Gastrocnemius medialis (tissue), 4 donors: ENCODE results near the gene CYTL1.

Experiments
- CTCF ChIP-seq, 5 experiments: fragments of 450-650 bp in 3 of 5; fragments of 200-600 bp in 2 of 5; sonication (generic) in 2 of 5; IDR thresholded peaks in 4 of 5; conservative IDR thresholded peaks in 1 of 5; 1 replicate in 4 of 5; 2 replicates in 1 of 5; pipeline ENCODE4 v1.5.1; 2016 to 2019; ENCODE audit warnings: antibody characterized with exemption in 5 of 5, mild to moderate bottlenecking in 3 of 5, moderate library complexity in 3 of 5
- POLR2A ChIP-seq, 2 donors: fragments of 450-650 bp; IDR thresholded peaks; one replicate each; pipeline ENCODE4 v1.6.1; 2017; ENCODE audit warnings: antibody characterized with exemption in 2 of 2, mild to moderate bottlenecking in 2 of 2, moderate library complexity in 2 of 2

GRCh38 chr4:5010984-5011383 is 8.3 kb downstream of the CYTL1 start:
- no peak for TF ChIP-seq POLR2A (IDR thresholded peaks at IDR 0.05)
- no peak for TF ChIP-seq CTCF (IDR thresholded peaks at IDR 0.05 in 4 of 5, conservative IDR thresholded peaks at IDR 0.05 in 1 of 5)
